HS-27A (cell line): ENCODE measurements around the gene ARL6IP1.

Experiments
- DNase-seq: peaks from one replicate; pipeline ENCODE4 v3.0.0-alpha.2; 2012; ENCODE audit warnings: low read depth, missing footprints

ARL6IP1 gene

GRCh38 chr16:18801145-18801972, at the start of gene ARL6IP1:
Gene ARL6IP1, minus strand, starts transcription at chr16:18801549. Its CDS starts 83 bp downstream, at chr16:18801466.
- peak; percentile 95 for DNase-seq

DNA sequence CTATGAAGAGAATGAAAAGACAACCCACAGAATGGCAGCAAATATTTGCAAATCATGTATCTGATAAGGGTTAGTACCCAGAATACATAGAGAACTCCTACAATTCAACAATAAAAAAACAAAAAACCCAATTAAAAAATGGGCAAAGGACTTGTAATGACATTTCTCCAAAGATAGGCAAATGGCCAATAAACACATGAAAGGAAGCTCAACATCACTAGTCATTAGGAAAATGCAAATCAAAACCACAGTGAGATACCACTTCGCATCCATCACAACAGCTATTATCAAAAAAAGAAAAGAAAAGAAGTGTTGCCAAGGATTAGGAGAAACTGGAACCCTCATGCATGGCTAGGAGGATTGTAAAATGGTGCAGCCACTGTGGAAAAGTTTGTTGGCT, 45.1 kb upstream of the ARL6IP1 start:
- DNase-seq = no peak

DNA sequence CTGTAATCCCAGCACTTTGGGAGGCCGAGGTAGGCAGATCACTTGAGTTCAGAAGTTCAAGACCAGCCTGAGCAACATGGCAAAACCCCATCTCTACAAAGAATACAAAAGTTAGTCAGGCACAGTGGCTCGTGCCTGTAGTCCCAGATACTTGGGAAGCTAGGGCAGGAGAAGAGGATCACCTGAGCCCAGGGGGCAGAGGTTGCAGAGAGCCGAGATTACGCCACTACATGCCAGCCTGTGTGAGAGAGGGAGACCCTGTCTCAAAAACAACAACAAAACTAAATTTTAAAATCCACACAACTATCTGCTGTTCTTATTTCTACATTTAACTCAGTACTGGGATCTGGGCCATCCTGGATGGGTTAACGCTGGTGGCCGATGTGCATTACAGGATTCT, 41.2 kb upstream of the ARL6IP1 start:
- no peak for DNase-seq

- DNase-seq = no peak
These were observed 40.6 kb upstream of the ARL6IP1 start for GRCh38 chr16:18841833-18842525.

- DNase-seq = no peak
These were observed 38.2 kb upstream of the ARL6IP1 start for GRCh38 chr16:18839555-18839954.

GRCh38 chr16:18836702-18837101, 35.4 kb upstream of the ARL6IP1 start:
- no peak for DNase-seq

GRCh38 chr16:18834864-18835263, 33.5 kb upstream of the ARL6IP1 start:
- DNase-seq = no peak

GRCh38 chr16:18833707-18834505, 32.6 kb upstream of the ARL6IP1 start:
- DNase-seq = no peak

- DNase-seq = no peak
These were observed 31.3 kb upstream of the ARL6IP1 start for GRCh38 chr16:18832613-18833012.

GRCh38 chr16:18832006-18832405, 30.7 kb upstream of the ARL6IP1 start:
- DNase-seq = no peak

- DNase-seq = no peak
These were observed 27.9 kb upstream of the ARL6IP1 start for GRCh38 chr16:18829251-18829650.

DNA sequence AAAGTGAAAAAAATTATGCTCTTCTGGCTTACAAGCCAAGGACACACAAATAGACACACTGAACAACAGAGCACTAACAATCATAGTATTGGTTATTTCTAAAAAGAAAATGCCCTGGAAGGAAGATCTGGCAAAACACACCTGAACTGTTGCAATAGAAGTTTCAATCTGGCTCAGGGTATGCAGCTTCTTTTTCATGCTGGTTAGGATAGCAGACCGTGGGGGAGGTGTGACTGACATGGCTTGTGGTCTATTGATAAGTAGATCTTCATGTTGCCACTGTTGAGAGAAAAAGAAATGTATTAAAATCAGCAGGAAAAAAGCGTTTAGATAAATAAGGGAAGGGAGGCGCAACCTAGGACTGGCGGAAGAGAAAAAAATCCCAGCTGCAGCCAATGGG, 26.5 kb upstream of the ARL6IP1 start:
- DNase-seq = no peak

DNA sequence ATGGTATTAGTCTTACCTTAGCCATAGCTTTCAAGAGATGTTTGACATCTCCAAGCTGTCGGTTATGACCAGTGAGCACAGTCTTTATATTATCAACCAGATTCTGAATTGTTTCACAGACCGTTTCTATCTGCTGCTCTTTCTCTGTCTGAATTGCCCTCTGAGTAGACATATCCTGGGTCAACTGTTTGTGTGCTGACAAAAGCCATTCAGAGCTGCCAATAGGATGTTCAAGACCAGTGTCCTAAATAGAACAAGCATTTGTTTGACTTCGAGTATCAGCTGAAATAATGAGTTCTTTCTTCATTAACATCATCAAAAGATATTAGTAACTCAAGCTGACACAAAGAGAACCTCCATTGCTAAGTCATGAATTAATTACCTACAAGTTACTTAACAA, 14.9 kb upstream of the ARL6IP1 start:
- no peak for DNase-seq

GRCh38 chr16:18811925-18812324, 10.6 kb upstream of the ARL6IP1 start:
- DNase-seq = no peak

DNA sequence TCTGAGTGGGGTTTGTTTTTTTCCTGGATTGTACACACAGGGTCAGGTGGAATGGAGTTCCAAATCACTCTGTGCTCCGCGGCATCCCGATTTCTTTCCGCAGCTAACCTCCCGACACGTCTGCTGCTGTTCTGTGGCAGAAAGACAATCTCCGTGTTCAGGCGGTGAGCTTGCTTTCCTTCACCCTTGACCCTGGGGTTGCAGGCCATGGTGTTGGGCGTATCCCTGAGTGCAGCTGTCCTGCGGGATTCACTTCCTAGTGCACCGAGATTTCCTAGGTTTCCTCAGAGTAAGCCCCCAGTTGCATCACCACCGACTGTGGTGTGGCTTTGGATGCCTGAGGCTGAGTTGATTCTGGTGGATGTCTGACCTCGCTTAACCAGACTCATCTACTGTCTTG, 7.8 kb upstream of the ARL6IP1 start:
- no peak for DNase-seq

GRCh38 chr16:18805257-18805773, 4.0 kb upstream of the ARL6IP1 start:
- no peak for DNase-seq

DNA sequence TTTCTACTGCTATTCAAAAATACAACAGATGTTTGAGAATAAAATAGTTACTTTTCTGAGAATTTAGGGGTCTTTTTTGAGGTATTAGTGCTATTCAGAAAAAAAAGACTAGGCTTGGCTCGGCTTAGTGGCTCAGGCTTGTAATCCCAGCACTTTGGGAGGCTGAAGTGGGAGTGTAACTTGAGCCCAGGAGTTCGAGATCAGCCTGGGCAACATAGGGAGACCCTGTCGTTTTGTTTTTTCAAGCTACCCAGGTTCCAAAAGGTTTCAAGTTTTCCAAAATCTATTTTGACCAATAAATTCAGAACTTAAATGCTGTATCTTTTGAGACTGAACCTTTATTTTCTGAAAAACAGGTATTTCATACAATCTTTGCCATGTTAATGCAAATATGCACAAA, 3.2 kb upstream of the ARL6IP1 start:
- DNase-seq = no peak

GRCh38 chr16:18803569-18804462, 2.5 kb upstream of the ARL6IP1 start:
- DNase-seq = no peak

DNA sequence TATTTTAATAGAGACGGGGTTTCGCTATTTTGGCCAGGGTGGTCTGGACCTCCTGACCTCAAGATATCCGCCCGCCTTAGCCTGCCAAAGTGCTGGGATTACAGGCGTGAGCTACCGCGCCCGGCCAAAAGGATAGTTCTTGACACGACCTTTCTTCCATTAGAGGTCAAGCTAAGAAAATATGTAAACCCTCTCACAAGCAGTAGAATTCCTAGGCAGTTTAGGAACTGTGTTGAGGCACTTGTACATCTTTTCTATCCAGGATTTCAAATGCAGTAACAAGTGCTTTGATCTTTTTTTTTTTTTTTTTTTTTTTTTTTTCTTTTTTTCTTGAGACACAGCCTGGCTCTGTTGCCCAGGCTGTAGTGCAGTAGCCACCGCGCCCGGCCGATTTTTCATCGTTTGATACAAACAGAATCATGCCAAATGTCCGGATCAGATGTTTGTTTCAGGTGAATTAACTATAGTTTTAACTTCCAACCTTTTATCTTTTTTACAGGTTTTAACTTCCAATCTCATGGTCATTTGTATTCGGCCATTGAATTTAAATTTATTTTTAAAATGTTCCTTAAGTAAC, 1.5 kb upstream of the ARL6IP1 start:
- DNase-seq = no peak

GRCh38 chr16:18800775-18801144, 589 bp downstream of the ARL6IP1 start:
- no peak for DNase-seq

- no peak for DNase-seq
These were observed 1.1 kb downstream of the ARL6IP1 start for GRCh38 chr16:18800293-18800692.
